NCI-H2227 (cell line): ENCODE results near the gene MRAP2.
A peak's percentile ranks its signal among the peaks of the same experiment; 100 is the strongest.

ENCODE experiments used
- DNase-seq: peaks from one replicate; lab custom pipeline; 2025; ENCODE audit not compliant: unreplicated experiment; lab: John Stamatoyannopoulos, UW

The MRAP2 gene

DNA sequence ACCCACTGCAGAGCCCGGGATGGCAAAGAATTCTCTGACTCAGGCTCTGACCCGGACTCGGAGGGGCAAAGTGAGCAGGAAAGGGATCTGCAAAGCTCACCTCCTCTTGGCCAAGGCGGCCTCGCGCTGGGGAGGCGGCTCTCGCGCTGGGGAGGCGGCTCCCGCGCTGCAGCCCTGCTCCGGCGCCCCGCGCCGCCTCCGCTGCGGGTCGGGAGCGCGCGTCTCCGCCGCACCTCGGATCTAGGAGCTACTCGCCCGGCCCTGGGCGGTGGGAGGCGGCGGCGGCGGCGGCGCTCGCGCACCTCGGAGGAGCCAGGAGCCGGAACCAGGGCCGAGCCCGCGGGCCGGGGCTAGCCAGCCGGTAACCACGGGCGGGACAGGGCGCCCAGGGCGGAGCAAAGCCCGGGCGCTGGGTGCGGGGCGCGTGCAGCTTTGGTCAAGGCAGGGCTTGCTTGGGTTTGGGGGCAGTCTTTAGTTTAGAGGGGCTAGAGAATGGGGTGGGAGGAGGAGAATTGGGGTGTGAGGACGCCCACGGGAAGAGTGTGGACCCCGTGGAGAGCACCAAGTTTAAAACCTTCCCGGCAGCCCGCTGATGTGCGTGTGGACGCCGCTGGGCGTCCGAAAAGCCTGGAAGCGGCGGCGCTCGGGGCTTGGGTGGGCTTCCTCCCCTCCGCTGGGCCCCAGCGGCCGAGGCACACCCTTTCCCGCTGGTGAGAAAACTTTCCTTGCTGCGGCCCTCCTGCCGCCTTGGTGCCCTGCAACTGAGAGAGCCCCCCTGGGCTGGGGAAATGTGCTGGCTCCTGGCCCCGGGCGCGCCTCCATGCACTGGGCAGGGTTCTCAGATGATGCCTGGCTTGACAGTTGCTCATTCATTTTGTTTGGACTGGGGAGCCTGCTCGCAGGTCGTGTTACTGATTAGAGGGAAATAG is at the start of gene MRAP2:
MRAP2 (plus strand) TSS at position 250 of the 929 bp plus-strand sequence. CDS start 21,547 bp downstream, outside the sequence.
- peak; percentile 59 for DNase-seq

DNA sequence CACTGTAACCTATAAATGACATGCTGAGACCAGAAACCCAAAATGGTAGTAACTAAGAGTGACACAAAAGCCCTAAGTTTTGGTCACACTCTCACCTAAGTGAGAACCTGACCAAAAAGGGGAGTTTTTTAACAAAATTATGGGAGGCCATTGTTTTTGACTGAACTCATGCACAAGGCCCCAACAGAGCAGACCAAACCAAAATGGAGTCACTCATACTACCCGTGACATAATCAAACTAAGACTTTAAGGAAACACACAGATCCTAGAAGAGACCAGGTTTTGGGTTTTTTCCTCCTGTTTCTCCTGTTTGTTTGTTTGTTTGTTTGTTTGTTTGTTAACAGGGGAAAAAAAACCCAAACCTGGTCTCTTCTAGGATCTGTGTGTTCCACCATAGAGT is 49.2 kb upstream of the MRAP2 start:
- no peak for DNase-seq

DNA sequence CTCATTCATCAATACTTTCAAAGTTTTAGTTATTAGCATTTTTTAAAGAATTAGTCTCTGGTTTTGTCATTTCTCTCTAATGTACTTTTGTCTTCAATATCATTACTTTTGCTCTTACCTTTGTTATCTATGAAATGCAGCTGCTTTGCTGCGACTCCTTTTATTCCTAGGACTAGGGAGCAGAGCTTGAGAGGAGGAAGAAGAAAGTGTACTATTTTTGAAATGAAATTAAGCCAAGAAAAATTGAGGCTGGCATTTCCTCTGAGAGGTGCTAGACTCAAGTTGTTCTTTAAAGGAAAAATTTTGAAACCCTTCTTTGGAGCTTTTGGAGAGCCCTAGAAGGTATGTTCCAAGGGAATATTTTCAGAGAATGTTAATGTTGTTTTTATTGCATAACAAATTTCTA is 48.3 kb upstream of the MRAP2 start:
- DNase-seq: no peak

DNA sequence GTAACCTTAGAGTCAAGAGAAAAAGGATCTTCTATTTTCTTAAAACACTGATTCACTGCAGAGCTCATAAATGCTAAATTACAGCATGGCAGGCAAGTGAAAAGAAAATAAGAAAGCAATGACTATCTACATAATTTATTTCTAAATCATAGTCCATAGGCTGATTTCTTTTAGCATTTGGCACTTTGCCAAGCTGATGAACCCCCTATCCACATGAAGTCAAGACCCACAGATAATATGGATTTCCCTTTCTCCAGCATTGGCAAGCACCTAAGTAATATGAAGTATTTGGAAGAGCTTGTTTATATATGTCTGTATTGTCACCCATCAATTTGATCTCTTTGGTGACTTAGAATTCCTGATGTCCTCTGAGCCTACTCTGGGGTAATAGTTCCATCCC is 47.9 kb upstream of the MRAP2 start:
- DNase-seq: no peak

DNA sequence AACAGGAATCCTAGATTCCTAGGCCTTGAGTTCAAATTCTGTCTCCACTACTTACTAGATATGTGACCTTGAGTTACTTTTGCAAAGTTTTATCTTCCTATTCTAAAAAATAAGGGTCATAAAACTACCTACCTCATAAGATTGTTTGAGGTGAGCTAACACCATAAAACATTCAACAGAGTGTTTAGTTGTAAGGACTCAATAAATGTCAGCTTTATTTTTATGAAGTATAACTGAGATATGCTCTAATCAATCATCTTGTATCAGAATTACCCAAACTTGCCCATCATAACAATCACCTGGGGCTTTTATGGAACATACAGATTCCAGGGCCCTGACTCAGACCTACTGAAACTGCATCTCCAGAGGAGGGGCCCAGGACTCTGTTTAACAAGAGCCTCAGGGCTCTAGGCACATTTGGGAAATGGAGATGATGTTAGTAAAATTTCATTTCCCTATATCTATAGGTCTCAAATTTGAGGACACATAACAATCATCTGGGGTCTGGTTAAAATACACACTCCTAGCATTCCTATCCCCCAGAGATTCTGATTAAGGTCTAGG is 35.5 kb upstream of the MRAP2 start:
- no peak for DNase-seq

GRCh38 chr6:84001119-84001518 is 32.5 kb upstream of the MRAP2 start:
- no peak for DNase-seq

DNA sequence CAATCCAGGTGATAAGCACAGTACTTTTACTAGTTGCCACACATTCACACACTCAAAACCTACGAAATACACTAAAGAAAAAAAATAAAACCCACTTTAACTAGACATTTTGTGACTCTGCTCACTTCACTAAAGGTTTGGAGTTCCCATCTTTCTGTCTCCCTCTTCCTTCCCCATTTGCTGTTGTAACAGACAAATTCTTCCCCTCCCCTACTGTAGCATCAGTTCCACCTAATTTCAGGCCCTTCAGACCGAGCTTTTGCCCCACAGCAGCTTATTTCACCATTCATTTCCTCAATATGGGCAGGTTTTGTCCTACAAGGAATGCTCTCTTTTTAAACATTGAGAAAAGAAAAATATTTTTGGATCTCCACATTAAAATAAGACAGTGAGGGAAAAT is 31.3 kb upstream of the MRAP2 start:
- no peak for DNase-seq

DNA sequence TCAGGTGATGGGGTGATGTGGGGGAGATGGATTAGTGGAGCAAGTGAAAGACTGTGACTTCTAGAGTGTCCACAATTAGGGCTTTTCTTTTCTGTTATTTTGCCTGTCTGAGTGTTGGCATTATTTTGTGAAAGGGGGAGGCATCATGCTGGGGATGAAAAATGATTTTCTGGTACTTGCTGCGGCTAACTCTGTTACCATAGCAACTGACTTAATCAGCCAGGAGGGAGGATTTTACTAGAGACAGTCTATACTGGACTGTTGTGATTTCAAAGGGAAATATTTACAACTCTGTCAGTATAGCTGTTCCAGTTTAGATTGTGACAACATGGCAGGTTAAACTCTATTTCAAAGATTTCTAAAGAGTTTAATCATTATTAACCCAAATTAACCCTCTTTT is 30.4 kb upstream of the MRAP2 start:
- DNase-seq: peak; percentile 53

DNA sequence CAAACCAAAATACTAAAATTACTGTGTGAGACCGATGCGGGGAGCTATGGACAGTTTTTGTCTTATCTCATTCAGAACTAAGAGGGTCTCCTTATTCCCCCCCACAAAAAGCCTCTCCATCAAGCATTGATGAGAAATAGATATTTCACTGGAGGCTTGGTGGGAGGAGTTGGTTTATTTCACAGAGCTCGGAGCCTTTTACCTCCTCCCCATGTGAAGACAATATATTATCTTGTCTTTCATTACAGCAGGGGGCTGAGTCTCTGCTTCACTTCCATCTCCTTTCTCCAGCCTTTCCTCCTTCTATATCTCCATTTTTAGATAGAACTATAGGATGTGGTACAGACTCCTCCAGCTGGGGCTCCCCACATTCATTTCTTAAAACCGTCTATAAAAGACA is 29.9 kb upstream of the MRAP2 start:
- peak; percentile 26 for DNase-seq

DNA sequence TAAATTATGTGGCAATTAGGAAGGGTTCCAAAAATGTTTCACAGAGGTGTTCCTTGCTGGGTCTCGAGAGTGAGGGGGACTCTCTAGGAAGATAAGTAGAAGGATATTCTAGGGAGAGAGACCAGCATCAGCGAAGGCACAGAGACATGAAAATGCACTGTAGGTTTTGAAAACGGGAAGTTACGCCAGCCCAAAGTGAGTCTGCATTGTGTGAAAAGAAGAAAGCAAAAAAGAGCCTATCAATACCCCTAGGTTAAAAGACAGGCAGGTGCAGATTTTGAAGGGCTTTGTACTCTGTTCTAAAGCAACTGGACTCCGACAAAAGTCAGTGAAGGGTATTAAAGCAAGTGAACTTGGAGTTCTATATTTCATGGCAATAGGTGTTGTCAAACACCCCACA is 25.7 kb upstream of the MRAP2 start:
- no peak for DNase-seq

- DNase-seq: no peak
These were observed 20.2 kb upstream of the MRAP2 start for GRCh38 chr6:84013354-84013753.

GRCh38 chr6:84013931-84014330 is 19.6 kb upstream of the MRAP2 start:
- DNase-seq: no peak

DNA sequence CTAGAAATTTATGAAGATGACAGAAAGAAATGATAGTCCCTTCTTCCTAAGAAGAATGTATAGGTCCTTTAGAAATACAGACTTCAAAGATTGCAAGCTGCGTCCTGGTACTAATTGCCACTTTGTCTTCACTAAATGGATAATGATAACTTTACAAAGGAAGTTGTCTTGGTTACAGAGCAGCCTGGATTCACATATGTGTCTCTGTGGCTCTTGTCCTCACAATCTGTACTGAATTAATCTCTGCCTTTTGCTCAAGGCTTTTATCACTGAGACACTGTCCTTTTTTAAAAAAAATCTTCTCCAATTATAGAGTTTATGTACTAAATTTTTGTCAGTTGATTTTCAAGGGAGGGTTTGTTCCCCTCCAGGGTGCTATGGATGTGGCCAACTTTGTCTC is 17.5 kb upstream of the MRAP2 start:
- DNase-seq: peak; percentile 31

DNA sequence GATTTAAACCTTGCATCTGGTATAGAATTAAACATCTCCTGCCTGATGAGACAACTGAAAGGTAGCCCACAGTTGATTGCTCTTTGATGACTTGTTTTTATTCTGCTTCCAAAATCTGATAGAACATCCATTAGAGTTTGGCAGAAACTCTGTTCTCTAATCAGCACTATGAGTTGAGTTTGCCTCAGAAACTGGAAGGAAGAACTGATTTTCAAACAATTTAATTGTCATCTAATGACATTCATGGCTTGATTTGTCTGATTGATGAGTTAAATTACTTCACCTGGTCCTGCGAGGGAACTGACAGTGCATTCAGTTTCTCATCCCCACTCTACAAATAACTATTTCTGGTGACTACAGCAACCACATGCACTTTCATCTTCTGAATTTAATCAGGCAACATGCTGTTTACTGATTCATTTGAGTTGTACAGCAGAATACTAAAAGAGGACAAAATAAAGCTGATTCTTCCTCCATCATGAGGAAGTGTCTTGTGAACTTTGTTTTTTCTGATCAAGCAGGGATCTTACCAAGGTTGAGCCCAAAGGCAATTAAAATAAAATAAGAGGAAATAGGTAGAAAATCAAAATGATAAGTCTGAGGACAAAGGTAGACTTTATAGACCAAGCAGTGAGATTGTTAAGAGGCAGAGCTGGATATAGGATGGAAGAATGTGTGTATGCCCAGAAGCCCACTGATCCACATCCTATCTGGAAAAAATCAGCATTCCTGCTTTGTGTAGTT is 15.7 kb upstream of the MRAP2 start:
- DNase-seq: no peak

- DNase-seq: no peak
These were observed 15.0 kb upstream of the MRAP2 start for GRCh38 chr6:84018453-84019061.

DNA sequence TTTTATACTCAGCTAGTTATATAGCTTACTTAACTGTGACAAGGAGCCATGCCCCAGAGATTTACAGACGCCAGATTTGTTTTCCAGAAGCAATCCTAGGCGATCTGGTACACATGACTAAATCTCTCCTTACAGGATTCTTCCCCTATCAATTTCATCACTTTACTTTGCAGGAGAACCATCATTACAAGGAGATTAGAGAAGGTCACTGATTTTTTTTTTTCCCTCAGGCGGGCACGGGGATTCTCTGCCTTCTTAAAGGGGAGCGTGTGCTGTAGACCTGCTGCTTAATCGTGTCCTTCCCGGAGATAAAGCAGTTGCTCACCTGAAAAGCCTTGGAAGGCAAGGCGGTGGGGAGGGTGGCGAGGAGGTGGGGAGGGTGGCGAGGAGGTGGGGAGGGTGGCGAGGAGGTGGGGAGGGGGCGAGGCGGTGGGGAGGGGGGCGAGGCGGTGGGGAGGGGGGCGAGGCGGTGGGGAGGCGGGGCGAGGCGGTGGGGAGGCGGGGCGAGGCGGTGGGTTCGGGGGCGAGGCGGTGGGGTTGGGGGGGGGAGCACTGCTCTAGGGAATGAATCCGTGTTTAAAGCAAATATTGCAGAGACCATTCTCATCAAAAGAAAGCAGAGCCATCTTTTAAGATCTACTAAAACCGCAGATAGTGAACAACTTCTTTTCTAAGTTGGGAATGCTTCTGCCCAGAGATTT is 14.3 kb upstream of the MRAP2 start:
- DNase-seq: peak; percentile 22

GRCh38 chr6:84019842-84020211 is 13.7 kb upstream of the MRAP2 start:
- DNase-seq: no peak

DNA sequence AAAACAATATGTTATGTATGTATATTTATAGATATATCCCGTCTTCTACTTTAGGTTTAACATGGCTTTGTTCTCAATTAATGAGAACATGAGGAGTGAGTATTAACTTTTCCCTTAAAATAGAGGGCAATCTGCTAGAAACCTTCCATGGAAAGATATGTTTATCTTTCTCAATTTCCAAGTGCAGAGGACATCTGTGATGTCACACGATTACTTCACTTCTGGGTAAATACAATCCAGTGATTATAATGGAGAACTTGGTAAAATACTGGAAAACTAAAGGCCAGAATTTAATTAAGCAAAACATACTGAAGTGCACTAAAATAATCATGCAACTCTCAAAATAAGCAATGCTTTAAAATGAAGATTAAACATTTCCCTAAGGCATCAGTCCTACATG is 11.9 kb upstream of the MRAP2 start:
- no peak for DNase-seq

DNA sequence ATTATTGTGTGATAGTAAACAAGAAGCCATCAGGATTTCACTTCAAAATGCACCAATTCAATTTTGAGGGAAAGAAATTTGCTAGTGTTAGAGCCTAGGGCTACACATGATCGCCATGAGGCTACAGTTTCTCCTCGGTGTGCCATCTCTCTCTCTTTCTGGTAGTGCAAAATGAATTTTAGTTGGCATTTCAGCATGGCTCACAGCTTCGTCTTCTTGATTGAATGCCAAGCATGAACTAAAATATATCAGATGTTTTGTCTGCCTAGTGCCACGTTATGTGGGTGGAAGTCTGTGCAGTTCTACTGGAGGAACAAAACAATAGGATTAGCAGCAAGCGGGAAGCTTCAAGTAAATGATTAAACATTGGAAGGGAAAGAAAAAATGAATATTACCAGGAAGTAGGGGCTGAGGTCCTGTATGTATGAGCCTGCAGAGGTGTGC is 6.8 kb upstream of the MRAP2 start:
- DNase-seq: no peak

GRCh38 chr6:84027340-84028181 is 6.0 kb upstream of the MRAP2 start:
- DNase-seq: no peak
